GM20000 (cell line): Measurements from ENCODE around the gene PAGR1.
"Not testable (repeated sequence)": the region's sequence is repeated elsewhere in the genome, so short reads cannot be mapped to it uniquely, and the experiment has no call there.

Experiments
- DNase-seq: peaks from one replicate; pipeline ENCODE4 v3.0.0; 2012; ENCODE audit warnings: low spot score
- CTCF ChIP-seq: IDR thresholded peaks from 2 replicates; pipeline ENCODE4 v1.5.1; 2012; ENCODE audit warnings: mild to moderate bottlenecking, control low read depth; ENCODE audit errors: extremely low read depth, missing control alignments

PAGR1 gene

DNA sequence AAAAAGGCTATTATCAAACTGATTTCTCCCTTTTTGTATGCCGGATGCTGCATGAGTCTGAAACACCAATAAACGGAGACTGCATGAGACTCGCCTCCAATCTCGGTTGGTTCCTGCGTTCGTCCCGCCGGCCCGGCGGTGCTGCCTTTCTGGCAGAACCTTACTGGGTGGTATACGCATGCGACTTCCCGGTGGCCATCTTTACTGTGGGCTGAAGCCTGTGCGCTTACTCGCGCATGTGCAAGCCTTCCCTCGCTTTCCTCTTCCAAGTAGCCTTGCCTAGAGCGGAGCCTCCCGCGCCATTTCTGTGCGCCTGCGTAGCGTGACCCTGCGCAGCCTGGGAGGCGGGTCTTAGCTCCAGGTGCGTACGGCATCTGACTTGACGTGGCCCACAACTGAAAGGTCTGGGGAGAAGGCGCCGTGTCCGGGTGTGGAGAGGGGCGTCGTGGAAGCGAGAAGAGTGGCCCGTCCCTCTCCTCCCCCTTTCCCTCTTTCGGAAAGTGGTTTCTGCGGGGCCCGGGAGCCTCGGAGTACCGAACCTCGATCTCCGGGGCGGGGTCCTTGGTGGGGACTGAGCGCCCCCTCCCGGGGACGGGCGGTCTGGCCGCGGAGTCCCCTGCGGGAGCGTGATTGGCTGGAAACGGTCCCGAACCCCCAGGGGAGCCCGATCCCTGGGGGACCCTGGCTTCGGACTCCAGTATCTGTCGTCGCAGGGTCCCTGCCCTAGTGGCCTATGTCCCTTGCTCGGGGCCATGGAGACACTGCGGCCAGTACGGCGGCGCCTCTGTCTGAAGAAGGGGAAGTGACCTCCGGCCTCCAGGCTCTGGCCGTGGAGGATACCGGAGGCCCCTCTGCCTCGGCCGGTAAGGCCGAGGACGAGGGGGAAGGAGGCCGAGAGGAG, at the start of gene PAGR1:
Gene PAGR1, plus strand, starts transcription at position 360 of the 901 bp plus-strand sequence. Its CDS starts 374 bp downstream, at position 734.
- TF ChIP-seq CTCF: peak; percentile 80
- peak; percentile 94 for DNase-seq

DNA sequence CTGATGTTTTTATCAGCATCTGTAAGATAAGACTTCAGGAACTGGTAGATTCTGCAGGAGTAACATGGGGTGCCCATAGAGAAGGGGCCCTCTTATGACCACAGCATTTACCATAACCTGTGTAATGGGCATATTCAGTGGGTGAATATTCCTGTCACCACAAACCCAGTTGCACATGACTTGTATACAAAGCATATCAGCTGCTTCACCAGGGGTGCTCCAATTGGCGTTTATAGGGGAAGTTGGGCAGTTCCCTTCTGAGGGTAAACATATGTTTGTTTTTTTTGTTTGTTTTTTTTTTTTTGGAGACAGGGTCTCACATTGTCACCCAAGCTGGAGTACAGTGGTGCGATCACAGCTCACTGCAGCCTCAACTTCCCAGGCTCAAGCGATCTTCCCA, 49.4 kb upstream of the PAGR1 start:
- no peak for TF ChIP-seq CTCF

DNA sequence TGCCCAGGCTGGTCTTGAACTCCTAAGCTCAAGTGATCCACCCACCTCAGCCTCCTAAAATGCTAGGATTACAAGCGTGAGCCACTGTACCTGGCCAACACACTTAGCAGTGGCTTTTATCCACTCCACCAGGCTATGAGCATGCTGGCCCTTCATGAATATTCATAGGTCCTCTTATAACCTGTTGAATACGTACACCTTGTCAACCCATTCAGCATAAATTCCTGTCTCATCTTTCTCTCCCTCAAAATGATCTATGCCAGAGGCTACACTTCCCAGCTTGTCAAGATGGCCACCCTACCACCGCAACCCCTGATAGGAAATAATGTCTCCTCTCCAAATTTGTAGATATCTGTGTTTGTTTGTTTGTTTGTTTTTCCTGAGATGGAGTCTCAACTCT, 48.9 kb upstream of the PAGR1 start:
- DNase-seq: no peak
- TF ChIP-seq CTCF: no peak

More for the DNA sequence above, 49.4 kb upstream of the PAGR1 start:
- DNase-seq: no peak

- no peak for DNase-seq
- TF ChIP-seq CTCF: no peak
Observed at GRCh38 chr16:29769507-29769906, 46.4 kb upstream of the PAGR1 start.

DNA sequence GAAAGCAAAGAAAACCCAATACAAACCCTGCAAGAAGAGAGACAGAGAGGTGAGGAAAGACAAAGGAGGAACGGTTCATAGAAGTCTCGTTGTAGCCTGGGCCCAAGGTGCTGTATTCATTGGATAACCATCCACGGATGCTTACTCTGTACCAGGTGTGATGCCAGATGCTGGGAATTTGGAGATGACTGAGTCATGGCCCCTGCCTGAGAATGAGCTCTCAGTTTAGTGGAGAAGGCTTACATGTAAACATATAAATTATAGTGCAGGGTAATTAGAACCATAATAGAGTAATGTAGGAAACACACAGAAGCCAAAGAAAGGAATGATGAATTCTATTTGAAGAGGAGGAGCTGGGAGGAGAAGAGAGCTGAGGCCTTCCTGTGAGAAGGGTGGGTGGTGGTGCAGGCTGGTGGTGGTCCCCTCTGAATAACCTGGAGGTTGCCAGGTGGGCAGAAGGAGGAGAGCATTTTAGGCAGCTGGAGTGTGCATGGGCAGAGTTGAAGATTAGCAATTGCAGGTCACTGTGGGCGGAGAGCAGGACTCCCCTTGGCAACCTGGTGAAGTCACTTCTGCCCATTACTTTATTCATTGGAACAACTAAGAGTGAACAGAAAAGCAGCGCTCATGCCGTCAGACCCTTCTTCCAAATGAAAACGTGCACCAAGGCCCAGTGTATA, 45.6 kb upstream of the PAGR1 start:
- no peak for DNase-seq

GRCh38 chr16:29772330-29772729, 43.6 kb upstream of the PAGR1 start:
- DNase-seq: not testable (repeated sequence)

More for the DNA sequence above, 45.6 kb upstream of the PAGR1 start:
- TF ChIP-seq CTCF: no peak

GRCh38 chr16:29774730-29775129, 41.2 kb upstream of the PAGR1 start:
- no peak for TF ChIP-seq CTCF

More at GRCh38 chr16:29774730-29775129, 41.2 kb upstream of the PAGR1 start:
- no peak for DNase-seq
